ENCODE results near the gene C11orf42. TPM values are rescaled to one million over a fixed set of nuclear protein-coding genes. Genes with fewer than 3 reads are reported as not detected.
"Not testable (repeated sequence)": the region's sequence is repeated elsewhere in the genome, so short reads cannot be mapped to it uniquely, and the experiment has no call there.

C11orf42 gene
- total RNA-seq, 2 donors from 2014 or later, result not detected

DNA sequence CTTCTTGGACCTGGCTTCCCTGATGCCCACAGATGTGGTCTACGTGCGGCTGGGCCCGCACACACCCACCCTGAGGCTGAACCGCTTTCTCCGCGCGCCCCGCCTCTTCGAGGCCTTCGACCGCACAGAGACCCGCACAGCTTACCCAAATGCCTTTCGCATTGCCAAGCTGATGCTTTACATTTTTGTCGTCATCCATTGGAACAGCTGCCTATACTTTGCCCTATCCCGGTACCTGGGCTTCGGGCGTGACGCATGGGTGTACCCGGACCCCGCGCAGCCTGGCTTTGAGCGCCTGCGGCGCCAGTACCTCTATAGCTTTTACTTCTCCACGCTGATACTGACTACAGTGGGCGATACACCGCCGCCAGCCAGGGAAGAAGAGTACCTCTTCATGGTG lies 34.8 kb downstream of the C11orf42 start:
- Histone ChIP-seq H3K27ac (no peak overlapping the region), H3K4me1 (peaks cover 7% of the 10 kb centered on the region), H3K27me3 (no peaks in the 10 kb centered on the region), H3K4me3 (no peak overlapping the region), H3K9me3 (no peaks in the 10 kb centered on the region), H3K36me3 (replicated peaks in 1 of 2; ENCODE audit: insufficient read depth in 1 of 2, low read depth in 2 of 2) (no peaks in the 10 kb centered on the region)
- ATAC-seq (no peak), DNase-seq (no peak)
- TF ChIP-seq CTCF (IDR thresholded peaks at IDR 0.05) (no peak), POLR2A (IDR thresholded peaks at IDR 0.05) (no peak)
- intact Hi-C loops (cut with DNase I), result no loop called here
- WGBS, 2 donors, result 96 to 97% methylated on average over 27 to 28 of the region's 28 CpGs

GRCh38 chr11:6240781-6241180 lies 35.4 kb downstream of the C11orf42 start:
- 43 to 64% methylated on average over 1 of the region's 1 CpG for WGBS, 2 donors
- no peak overlapping the region for H3K4me3 ChIP-seq
- DNase-seq, result no peak
- H3K9me3 ChIP-seq, result no peaks in the 10 kb centered on the region
- intact Hi-C loops (cut with DNase I), result no loop called here
- no peak for ATAC-seq
- no peak for TF ChIP-seq POLR2A (IDR thresholded peaks at IDR 0.05)
- TF ChIP-seq CTCF (IDR thresholded peaks at IDR 0.05), result no peak
- H3K27ac ChIP-seq, result no peak overlapping the region
- H3K27me3 ChIP-seq, result no peaks in the 10 kb centered on the region
- H3K4me1 ChIP-seq, result peaks cover 1% of the 10 kb centered on the region
- no peaks in the 10 kb centered on the region for H3K36me3 ChIP-seq (replicated peaks in 1 of 2; ENCODE audit: insufficient read depth in 1 of 2, low read depth in 2 of 2)

DNA sequence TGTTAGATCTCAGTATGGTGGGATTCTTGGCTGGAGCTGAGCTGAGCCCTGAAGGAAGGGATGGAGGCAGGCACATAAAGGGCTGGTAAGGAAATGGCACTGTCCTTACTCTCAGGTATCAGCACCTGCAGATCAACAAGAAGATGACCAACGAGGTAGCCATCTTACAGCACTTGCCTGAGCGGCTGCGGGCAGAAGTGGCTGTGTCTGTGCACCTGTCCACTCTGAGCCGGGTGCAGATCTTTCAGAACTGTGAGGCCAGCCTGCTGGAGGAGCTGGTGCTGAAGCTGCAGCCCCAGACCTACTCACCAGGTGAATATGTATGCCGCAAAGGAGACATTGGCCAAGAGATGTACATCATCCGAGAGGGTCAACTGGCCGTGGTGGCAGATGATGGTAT lies 36.0 kb downstream of the C11orf42 start:
- Histone ChIP-seq H3K9me3 (no peaks in the 10 kb centered on the region), H3K36me3 (replicated peaks in 1 of 2; ENCODE audit: insufficient read depth in 1 of 2, low read depth in 2 of 2) (no peaks in the 10 kb centered on the region), H3K27me3 (no peaks in the 10 kb centered on the region), H3K27ac (no peak overlapping the region), H3K4me1 (no peaks in the 10 kb centered on the region), H3K4me3 (no peak overlapping the region)
- no peak for TF ChIP-seq CTCF (IDR thresholded peaks at IDR 0.05)
- no peak for TF ChIP-seq POLR2A (IDR thresholded peaks at IDR 0.05)
- intact Hi-C loops (cut with DNase I), result no loop called here
- no peak for DNase-seq
- no peak for ATAC-seq
- 85 to 89% methylated on average over 7 of the region's 7 CpGs for WGBS, 2 donors

- ATAC-seq, result no peak
- H3K27ac ChIP-seq, result no peak overlapping the region
- TF ChIP-seq CTCF (IDR thresholded peaks at IDR 0.05) (no peak), POLR2A (IDR thresholded peaks at IDR 0.05) (no peak)
- no peaks in the 10 kb centered on the region for H3K36me3 ChIP-seq (replicated peaks in 1 of 2; ENCODE audit: insufficient read depth in 1 of 2, low read depth in 2 of 2)
- WGBS, 2 donors, result 94 to 95% methylated on average over 2 of the region's 2 CpGs
- intact Hi-C loops (cut with DNase I), result no loop called here
- no peak for DNase-seq
- no peaks in the 10 kb centered on the region for H3K9me3 ChIP-seq
- no peak overlapping the region for H3K4me3 ChIP-seq
- peaks cover 11% of the 10 kb centered on the region for H3K4me1 ChIP-seq
- H3K27me3 ChIP-seq, result no peaks in the 10 kb centered on the region
Observed at GRCh38 chr11:6245536-6245935, 40.2 kb downstream of the C11orf42 start.

GRCh38 chr11:6248248-6248647 lies 42.9 kb downstream of the C11orf42 start:
- no peak for ATAC-seq
- Histone ChIP-seq H3K4me1 (peaks cover 33% of the 10 kb centered on the region), H3K36me3 (replicated peaks in 1 of 2; ENCODE audit: insufficient read depth in 1 of 2, low read depth in 2 of 2) (no peaks in the 10 kb centered on the region), H3K4me3 (no peak overlapping the region), H3K27ac (no peak overlapping the region), H3K9me3 (no peaks in the 10 kb centered on the region), H3K27me3 (no peaks in the 10 kb centered on the region)
- WGBS, 2 donors, result 92 to 94% methylated on average over 1 of the region's 1 CpG
- DNase-seq, result no peak
- intact Hi-C loops (cut with DNase I), result no loop called here
- TF ChIP-seq POLR2A (IDR thresholded peaks at IDR 0.05) (no peak), CTCF (IDR thresholded peaks at IDR 0.05) (no peak)

DNA sequence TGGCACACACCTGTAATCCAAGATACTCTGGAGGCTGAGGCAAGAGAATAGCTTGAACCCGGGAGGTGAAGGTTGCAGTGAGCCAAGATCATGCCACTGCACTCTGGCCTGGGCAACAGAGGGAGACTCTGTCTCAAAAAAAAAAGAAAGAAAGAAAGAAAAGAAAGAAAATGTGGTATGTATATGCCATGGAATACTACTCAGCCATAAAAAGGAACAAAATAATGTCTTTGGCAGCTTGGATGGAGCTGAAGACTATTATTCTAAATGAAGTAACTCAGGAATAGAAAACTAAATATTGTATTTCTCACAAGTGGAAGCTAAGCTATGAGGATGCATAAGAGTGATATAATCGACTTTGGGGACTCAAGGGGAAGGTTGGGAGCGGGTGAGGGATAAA lies 43.5 kb downstream of the C11orf42 start:
- H3K27ac ChIP-seq; H3K9me3 ChIP-seq; intact Hi-C loops (cut with DNase I); ATAC-seq; H3K27me3 ChIP-seq; H3K36me3 ChIP-seq (replicated peaks in 1 of 2; ENCODE audit: insufficient read depth in 1 of 2, low read depth in 2 of 2); H3K4me3 ChIP-seq; DNase-seq: not testable (repeated sequence)
- H3K4me1 ChIP-seq, result peaks cover 39% of the 10 kb centered on the region
- WGBS, 2 donors, result 91 to 95% methylated on average over 3 of the region's 3 CpGs

All from body of pancreas (tissue), 4 donors.